GM11168 (cell line): ENCODE results near the gene SLC66A2.
"Not testable (repeated sequence)": the region's sequence is repeated elsewhere in the genome, so short reads cannot be mapped to it uniquely, and the experiment has no call there.

Experiments used
- in situ Hi-C: fragments of 300-500 bp; cut with MboI; formaldehyde crosslinking; loops from one replicate; pipeline ENCODE4 v1.12.0; 2022; ENCODE audit warnings: low sequenced_read_pairs; ENCODE audit not compliant: unreplicated experiment

The SLC66A2 gene

DNA sequence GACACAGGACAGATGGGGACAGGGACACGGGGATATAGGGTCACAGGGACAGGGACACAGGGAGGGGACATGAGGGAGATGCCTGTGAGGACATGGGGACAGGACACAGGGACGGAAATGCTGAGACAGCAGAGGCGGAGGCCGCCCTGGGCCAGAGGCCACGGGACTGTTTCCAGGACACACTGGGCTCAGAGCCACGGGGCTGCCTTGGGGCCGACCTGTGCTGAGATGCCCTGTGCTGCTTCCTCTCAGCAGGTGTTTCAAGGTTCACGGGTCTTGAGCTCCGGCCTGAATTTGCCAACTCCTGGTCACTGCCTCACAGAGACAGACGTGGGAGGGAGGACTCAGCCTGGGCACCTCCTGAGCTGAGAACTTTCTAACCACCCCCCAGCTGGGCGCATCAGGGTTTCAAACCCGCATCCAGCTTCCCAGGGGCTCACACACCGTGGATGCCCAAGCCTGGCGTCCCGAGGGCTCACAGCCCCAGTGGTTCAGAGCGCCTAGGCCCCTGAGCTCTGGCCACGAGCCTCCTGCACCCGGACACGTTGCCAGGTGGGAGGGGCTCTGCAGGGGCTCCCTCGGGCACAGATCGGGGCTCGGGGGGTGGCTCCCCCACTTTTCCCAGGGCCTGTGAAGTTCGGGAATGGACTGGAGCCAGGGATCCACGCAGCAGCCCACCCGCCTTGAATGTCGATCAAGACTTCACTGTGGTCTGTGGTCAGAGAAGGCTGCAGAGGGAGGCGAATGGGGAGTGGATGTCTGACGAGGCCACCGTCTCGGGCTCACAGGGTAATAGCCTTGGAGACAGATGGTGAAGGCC is 64.1 kb downstream of the SLC66A2 start:
- in situ Hi-C loops = no loop called here

DNA sequence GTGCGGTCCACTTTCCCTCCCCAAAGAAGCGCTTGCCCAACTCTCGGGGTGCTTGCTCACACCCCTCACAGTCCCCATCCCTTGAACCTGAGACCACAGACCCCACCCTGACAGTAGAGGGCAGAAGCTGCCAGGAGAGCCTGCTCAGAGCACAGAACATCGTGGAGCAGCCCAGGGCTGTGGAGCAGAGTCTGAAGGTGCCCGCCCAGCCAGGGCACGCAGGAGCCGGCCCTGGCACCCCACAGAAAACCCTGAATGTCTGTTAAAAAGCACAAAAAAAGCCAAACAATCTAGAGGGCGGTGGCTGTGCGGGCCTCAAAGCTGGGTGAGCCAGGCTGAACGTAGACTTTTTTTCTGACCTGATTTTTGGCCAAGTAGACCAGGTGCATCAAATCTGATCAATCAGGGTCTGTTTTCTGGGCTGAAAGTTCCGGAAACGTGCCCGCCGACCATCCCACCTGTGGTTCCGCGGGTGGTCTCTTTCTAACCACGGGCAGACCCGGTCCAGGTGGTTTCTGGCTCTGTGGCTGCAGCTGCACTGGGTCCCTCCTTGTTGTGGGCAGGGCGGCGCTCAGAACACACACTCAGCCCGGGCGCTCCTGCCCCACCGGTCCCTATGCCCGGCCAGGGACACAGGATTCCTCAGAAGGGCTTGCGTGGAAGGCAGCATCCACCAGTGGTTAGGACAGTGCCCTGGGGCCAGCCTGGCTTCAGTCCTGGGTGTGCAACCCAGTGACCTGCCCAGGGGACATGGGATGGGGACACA is 66.3 kb downstream of the SLC66A2 start:
- in situ Hi-C loops = no loop called here

DNA sequence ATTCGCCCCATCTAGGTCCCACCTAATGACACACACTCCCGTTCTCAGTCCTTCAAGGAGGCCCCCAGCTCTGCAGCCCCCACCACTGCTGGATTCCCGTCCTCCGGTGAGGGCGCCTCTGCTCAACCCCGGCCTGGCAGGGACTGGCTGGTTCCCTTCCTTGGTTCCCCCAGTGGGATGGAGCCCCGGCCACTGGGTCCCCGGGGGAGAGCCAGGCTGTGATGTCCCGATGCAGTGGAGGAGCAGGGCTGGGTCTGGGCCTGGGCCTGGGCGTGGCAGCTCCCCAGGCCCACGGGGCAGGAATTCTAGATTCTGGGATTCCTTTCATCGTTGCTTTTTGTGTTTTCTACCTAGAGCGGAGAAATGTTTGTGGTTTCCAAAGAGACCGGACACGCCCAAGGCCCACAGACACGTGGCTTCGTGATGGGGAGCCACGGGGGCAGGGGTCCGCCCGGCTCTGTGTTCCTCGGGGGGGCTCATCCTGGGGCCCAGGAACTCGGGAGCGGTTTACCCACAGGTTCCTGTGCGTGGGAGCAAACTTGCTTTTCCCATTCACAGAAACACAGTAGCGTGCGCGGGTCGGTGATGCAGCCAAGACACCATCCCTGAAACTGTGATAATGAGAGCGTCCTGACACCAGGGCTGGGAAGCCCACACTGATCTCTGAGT is 67.0 kb downstream of the SLC66A2 start:
- in situ Hi-C loops = no loop called here

DNA sequence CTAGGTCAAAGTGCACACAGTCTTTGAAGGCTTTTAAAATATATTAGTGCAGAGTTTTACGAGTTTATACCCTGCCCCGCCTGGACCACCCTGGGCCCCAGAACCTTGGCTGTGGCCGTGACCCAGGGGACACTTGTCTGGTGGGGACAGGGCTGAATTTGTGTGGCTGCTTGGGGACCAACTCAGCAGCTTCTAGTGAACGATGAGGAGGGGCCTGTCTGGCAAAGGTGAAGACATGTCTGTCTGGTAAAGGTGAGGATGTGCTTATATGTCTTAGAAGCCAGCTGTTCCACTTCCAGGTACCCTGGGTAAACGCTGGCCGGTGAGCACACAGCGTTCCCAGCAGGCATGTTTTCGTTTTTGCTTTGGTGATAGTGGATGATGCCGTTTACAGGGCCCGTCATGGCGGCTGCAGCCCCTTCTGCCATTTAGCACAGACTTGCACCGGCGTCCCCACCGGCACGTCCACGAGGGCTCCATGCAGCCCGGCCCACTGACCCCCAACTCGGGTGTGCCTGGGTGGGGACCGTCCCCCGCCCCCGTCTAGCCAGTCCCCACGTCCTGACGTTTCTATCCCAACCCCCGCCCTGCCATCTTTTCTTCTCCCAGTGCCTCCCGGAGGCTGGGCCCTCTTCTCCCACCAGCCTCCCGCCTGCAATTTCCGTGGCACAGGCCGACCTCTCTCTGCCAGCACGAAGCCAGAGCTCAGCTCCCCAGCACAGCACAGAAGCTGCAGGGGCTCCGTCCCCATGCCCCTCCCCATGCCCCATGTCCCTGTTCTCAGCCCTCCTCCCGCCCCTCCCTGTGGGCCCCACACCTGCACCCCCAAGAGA is 67.8 kb downstream of the SLC66A2 start:
- in situ Hi-C loops = no loop called here

DNA sequence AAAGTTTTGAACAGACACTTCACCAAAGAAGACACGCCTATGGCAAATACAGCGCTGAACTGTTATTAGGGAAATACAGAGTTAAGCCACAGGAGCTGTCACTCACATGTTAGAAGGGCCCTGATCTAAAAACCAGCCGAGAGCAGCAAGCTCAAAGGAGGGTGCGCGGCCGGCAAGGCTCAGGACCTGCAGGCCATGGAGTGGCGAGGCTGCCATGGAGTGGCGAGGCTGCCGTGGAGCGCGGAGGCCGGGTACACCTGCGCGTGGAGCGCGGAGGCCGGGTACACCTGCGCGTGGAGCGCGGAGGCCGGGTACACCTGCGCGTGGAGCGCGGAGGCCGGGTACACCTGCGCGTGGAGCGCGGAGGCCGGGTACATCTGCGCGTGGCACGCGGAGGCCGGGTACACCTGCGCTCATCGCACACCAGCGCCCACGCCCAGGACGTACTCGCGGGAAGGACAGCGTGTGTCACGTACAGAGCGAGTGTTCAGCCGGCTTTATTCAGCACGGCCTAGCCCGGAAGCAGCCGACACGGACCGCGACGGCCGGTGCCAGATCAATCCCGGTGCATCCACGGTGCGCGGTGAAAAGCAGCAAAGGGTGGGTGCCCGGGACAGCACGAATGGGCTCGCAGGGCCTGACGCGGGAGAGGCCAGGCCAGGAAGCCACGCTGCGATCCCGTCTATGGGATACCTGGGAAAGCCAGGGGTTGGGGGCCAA is 68.8 kb downstream of the SLC66A2 start:
- in situ Hi-C loops = no loop called here

DNA sequence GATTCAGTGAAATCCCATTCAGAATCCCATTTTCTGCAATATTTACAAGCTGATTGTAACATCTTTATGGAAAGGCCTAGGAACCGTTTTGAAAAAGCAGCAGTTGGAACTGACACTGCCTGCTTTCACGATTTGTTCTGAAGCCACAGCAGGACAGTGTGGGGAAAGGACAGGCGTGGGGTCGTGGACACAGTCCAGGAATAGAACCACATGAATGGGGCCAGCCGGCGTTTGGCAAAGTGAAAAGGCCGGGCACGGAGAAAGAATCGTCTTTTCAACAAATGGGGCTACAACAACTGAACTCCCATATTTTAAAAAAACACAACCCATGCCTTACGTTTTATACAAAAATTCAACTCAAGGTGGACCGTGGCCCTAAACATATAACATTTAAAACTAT is 69.8 kb downstream of the SLC66A2 start:
- in situ Hi-C loops = no loop called here

DNA sequence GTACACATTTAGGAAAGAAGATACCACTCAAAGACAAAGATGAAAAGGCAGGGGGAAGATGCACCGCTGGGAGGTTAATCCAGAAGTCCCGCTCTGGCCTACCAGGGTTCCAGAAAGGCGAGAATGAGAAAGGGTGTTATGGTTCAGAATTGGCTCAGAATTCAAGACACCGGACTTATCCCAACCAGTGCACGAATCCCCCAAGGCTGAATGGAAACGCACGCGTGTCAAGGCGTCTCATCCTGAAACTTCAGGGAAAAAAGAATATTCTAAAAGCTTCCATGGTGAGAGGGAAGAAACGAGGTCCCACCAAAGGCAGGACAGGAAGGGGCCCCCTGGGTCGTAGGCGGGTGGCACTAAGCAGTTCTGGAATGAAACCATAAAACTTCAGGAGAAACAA is 71.9 kb downstream of the SLC66A2 start:
- in situ Hi-C loops = no loop called here

DNA sequence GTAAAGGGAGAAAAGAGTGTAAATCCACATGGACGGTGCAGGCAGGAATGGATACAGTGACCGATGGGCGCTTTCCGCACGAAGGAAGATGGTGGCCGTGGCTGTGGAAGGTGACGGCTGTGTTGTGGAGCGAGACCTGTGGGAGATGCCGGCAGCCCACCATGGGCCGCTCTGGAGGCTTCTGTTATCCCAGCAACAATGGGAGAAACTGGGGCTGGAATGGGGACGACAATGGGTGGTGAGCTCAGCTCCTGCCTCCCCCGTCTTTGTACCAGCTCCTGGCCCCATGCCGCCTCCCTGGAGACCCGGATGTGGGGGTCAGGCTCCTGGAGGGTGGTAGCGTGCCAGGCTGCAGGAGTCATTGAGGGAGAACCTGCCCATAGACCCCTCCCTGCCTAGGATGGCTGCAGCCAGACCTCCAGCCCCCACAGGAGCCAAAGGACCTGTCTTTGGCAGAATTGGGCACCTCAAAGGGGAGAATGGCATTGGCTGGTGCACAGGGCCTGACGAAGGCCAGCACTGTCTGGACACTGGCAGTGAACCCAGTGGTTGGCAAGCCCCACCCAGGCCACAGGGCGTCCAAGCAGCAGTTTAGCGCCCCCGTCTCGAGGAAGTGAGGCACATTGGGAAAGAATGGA is 72.6 kb downstream of the SLC66A2 start:
- in situ Hi-C loops = no loop called here

DNA sequence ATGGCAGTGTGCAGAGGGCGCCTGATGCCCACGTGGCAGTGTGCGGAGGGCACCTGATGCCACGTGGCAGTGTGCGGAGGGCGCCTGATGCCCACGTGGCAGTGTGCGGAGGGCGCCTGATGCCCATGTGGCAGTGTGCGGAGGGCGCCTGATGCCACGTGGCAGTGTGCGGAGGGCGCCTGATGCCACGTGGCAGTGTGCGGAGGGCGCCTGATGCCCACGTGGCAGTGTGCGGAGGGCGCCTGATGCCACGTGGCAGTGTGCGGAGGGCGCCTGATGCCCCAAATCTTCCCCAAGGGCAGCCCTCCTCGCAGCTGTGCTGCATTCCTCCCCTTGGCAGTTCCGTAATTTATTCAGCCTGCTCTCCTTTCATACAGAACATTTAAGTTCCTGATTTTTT is 73.2 kb downstream of the SLC66A2 start:
- in situ Hi-C loops = not testable (repeated sequence)

DNA sequence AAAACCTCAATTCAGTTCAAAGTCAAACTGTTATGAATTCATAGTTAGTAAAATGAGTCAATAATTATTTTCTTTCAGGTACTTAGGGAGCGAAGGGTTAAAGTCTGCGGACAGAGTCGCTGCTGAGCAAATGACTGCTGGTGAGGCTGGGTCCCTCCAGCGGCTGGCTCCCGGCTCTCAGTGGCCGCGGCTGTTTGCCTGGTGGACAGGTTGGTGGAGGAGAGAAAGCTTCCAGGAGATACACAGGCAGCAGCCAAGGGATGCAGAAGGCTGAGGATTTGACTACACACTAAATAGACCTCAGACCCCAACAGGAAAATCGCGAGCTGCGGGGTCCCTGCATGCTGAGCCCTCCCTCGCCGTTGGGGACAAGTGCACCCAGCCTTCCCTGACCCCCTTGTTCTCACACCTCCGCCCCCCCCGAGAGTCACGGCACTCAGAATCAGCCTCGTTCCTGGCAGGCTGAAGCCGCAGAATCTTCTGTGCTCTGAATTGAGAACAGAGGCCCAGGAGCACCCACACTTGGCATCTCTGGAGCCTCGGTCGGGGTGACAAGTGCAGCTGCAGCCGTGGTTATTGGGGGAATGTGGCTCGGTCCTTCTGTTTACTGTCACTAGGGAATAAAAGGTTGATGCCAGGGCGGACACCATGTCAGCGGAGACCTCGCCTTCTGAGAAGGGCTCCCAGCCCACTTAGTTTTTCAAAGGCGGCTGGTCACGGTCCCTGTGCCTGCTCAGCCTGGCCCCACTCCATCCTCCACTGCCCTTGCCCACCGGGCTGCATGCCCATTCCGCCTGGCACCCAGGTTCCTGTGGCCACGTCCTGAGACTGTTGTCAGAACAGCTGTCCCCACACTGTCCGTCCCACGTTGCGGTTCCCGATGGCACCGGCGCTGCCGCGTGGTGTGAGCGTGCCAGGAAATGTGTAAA is 74.0 kb downstream of the SLC66A2 start:
- in situ Hi-C loops = no loop called here

DNA sequence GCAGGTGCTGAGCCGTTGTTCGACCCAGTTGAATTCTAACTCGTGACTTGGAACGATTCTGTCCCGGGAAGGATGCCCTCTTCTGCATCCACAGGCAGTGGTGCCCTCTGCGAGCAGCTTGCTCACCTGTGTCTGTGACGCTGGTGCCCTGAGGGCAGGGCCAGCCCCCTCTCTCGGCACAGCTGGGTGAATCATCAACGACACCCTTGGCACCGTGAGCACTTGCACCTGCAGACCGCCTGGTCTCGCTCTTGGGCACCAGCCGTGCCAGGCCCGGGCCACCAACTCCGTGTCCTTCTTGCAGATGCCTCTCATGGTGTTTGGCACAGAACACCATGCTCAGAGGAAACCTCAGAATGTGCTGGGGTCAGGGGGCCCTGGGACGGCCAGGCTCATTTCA is 75.0 kb downstream of the SLC66A2 start:
- in situ Hi-C loops = no loop called here

DNA sequence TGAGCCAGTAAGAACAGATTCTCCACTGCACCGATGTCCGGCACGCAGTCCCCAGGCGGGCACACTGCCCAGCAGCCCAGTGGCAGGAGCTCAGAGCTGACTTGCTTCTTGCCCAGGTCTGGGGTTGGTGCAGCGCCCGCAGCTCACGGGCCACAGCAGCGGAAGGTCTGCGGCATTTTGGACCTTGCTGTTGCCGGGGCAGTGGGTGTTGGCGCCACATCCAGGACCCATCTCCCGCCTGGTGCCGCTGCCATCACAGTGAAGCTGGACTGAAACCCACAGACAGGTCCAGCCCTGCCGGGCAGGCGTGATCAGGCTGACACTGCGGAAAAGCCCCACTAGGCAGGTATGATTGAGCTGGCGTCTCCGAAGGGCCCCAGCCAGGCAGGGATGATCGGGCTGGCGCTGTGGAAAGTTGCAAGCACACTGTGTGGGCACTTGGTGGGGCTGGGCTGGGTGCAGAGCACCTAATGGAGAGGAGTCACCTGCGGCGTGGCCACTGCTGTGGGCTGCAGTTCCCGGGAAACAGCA is 75.5 kb downstream of the SLC66A2 start:
- in situ Hi-C loops = no loop called here

DNA sequence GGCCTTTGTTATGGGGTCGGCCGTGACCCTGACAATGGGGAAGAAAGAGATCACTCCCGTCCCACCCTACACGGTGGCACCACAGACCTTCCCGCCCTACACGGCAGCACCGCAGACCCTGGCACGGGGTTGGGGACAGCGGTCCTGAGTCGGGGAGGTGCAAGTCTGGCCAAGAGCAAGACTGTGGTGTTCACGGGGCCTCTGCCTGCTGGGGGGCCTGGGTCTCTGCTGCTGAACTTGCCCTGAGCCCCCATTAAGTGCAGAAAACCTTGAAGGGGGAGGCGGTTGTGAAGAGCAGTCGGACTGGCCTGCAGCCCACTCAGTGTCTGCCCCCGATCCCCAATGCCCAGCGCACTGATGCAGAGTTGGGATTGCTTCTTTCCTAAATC is 75.9 kb downstream of the SLC66A2 start:
- in situ Hi-C loops = no loop called here

DNA sequence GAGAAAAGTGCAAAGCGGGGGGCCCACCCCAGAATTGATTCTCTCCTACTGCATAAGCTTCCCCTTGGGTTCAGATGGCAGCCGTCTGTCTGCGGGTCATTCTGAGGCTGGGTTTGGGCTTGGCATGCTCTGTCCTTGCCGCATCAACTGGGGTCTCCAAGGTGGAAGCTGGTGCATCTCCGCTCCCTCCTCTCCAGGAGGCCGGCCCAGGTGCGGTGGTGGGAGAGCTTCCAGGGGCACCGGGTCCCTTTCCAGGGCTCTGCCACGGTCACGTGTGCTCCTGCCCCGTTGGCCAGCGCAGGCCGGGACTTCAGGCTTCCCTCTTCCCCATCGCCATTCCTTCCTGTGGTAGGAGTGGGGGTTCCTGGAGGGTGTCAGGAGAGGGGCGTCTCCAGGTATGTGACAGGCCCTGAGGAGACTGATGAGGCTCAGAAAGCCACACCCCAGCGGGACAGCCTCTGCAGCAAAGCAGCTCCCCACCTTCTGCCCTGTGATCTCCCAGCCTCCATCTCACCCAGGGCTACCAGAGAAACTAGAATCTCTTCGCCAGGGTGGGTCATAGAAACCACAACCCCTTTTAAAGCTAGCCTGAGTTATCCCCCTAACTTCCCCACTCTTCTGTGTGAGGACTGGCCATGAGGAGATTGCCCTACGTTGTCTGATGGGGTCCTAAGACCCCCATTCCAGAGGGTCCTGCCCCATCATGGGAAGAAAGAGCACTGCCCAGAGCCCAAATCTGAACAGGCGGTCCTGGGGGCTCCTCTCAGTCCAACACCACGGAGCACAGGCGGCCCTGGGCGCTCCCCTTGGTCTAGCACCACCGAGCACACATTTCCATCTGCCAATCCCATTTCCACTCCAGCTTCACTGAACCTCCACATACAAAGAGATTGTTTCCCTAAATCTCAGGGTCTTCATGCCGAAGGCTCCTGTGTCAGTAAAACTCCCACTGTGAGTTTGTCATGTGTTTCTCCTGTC is 76.6 kb downstream of the SLC66A2 start:
- in situ Hi-C loops = no loop called here

DNA sequence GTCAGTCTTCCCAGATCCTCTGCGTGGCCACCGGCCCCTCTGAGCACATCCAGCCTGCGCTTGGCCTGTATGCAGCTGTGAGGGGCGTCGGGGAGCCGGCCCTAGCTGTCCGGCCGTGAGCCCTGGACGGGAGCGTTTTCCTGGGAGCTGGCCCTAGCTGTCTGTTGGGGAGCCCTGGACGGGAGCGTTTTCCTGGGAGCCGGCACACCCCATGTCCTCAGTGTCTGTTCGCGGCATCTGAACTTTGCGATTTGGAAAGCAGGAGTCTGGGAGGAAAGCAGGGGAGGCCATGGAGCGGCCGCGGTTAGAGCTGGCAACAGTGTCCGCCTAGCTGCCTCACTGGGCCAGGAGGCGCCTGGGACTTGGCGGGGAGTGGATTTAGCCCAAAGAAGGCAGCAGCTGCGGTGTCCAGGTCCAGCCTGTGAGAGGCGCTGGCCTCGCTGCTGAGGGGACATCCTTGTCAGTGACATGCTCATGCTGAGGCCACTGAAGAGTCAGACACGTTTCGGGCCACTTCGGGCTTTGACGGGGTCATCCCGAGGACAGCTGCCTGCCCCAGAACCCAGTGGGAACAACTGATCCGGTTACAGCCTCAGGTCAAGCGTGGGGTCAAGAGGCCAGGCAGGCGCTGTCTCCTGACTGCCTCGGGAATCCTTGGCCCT is 77.9 kb downstream of the SLC66A2 start:
- in situ Hi-C loops = no loop called here
